WI38 (cell line): ENCODE results near the gene RBMS3.

ENCODE experiments used
- H3K4me3 ChIP-seq: 2 replicates; pipeline ENCODE4 v1.5.1; 2011; ENCODE audit warnings: low read depth, mild to moderate bottlenecking, control low read depth, low read length
- CTCF ChIP-seq: IDR thresholded peaks from 2 replicates; pipeline ENCODE4 v1.5.1; 2012; ENCODE audit warnings: low read depth, mild to moderate bottlenecking, control low read depth, low read length

Gene RBMS3

GRCh38 chr3:29601861-29602585, 321.2 kb downstream of the RBMS3 start:
- no peak for TF ChIP-seq CTCF
- H3K4me3 ChIP-seq, result no peak overlapping the region

GRCh38 chr3:29605845-29606244, 325.0 kb downstream of the RBMS3 start:
- H3K4me3 ChIP-seq, result no peak overlapping the region
- no peak for TF ChIP-seq CTCF

GRCh38 chr3:29606416-29606815, 325.5 kb downstream of the RBMS3 start:
- H3K4me3 ChIP-seq, result no peak overlapping the region
- TF ChIP-seq CTCF, result no peak

- no peak overlapping the region for H3K4me3 ChIP-seq
- TF ChIP-seq CTCF, result no peak
Measured at GRCh38 chr3:29608414-29609327, 327.8 kb downstream of the RBMS3 start.

GRCh38 chr3:29609328-29609811, 328.5 kb downstream of the RBMS3 start:
- TF ChIP-seq CTCF, result no peak

GRCh38 chr3:29610781-29611180, 329.9 kb downstream of the RBMS3 start:
- H3K4me3 ChIP-seq, result no peak overlapping the region
- TF ChIP-seq CTCF, result no peak

More at GRCh38 chr3:29609328-29609811, 328.5 kb downstream of the RBMS3 start:
- no peak overlapping the region for H3K4me3 ChIP-seq

- no peak for TF ChIP-seq CTCF
- no peak overlapping the region for H3K4me3 ChIP-seq
Measured at GRCh38 chr3:29611252-29611651, 330.4 kb downstream of the RBMS3 start.
